Panc1 (cell line): ENCODE data around the gene NOTCH1. TPM values are rescaled to one million over a fixed set of nuclear protein-coding genes. Genes with fewer than 3 reads are reported as not detected.
A peak's percentile ranks its signal among the peaks of the same experiment; 100 is the strongest.

Experiments
- ATAC-seq: fragments of 200-7000 bp; cut with Tn5 transposase; 2 replicates; pipeline ENCODE4 v1.9.1; 2020; ENCODE audit warnings: mild to moderate bottlenecking, moderate library complexity
- BruUV-seq: library from RNA; stranded (reverse); fragments of 400-500 nt; replicated peaks from 2 replicates; lab custom pipeline; 2021; lab: Mats Ljungman, UMichigan
- CTCF ChIA-PET: fragments of 300-600 bp; sonication (Branson Sonifier 250); formaldehyde crosslinking; loops from one replicate; lab custom pipeline; 2022; ENCODE audit warnings: antibody characterized with exemption; lab: Charles Lee
- POLR2A ChIA-PET: fragments of 300-600 bp; sonication (Branson Sonifier 250); formaldehyde crosslinking; loops from one replicate; lab custom pipeline; 2022; ENCODE audit warnings: antibody characterized with exemption; lab: Charles Lee
- DNase-seq: peaks from one replicate; pipeline ENCODE4 v3.0.0-alpha.2; 2010; ENCODE audit warnings: low read depth, low spot score
- H3K27ac ChIP-seq: 2 replicates; pipeline ENCODE4 v1.5.1; 2011; ENCODE audit warnings: mild to moderate bottlenecking, low read length, inconsistent platforms
- H3K27me3 ChIP-seq: fragments of 200-500 bp; sonication (Bioruptor generic); 2 replicates; pipeline ENCODE4 v1.6.0; 2014; ENCODE audit warnings: low read length, inconsistent platforms; ENCODE audit not compliant: control insufficient read depth, insufficient read depth
- H3K36me3 ChIP-seq: fragments of 200-500 bp; sonication (Bioruptor generic); 2 replicates; pipeline ENCODE4 v1.5.1; 2014; ENCODE audit warnings: inconsistent platforms, mild to moderate bottlenecking, low read length, moderate library complexity; ENCODE audit not compliant: control insufficient read depth, insufficient read depth
- H3K4me1 ChIP-seq: 2 replicates; pipeline ENCODE4 v1.5.1; 2011; ENCODE audit warnings: inconsistent platforms, mild to moderate bottlenecking, low read length, moderate library complexity; ENCODE audit not compliant: control insufficient read depth, insufficient read depth
- H3K4me3 ChIP-seq, 2 experiments: 2 replicates each; pipeline ENCODE4 v1.5.1; 2011 to 2012; ENCODE audit warnings: low read depth in 2 of 2, low read length in 2 of 2, mild to moderate bottlenecking in 2 of 2, inconsistent platforms in 1 of 2, moderate library complexity in 1 of 2
- H3K9me3 ChIP-seq: fragments of 200-500 bp; sonication (Bioruptor generic); 2 replicates; pipeline ENCODE4 v1.5.1; 2014; ENCODE audit warnings: low read depth, mild to moderate bottlenecking, inconsistent platforms, low read length, moderate library complexity; ENCODE audit not compliant: control insufficient read depth, insufficient read depth
- POLR2AphosphoS5 ChIP-seq: IDR thresholded peaks from 2 replicates; pipeline ENCODE4 v1.6.1; 2012; ENCODE audit warnings: mild to moderate bottlenecking, low read depth, low read length, moderate library complexity
- SIN3A ChIP-seq: IDR thresholded peaks from 2 replicates; pipeline ENCODE4 v1.6.1; 2012; ENCODE audit warnings: low read depth, mild to moderate bottlenecking, low read length, moderate library complexity, borderline replicate concordance; ENCODE audit not compliant: insufficient read depth
- TCF7L2 ChIP-seq: IDR thresholded peaks from 2 replicates; pipeline ENCODE4 v1.6.1; 2011; ENCODE audit warnings: mild to moderate bottlenecking, low read depth, low read length, inconsistent platforms
- in situ Hi-C: cut with HindIII; loops from 2 replicates; pipeline ENCODE4 v1.10.0; 2016; ENCODE audit warnings: low sequenced_read_pairs, low pct_unique_long_range_greater_than_20kb
- intact Hi-C: fragments of 100-400 bp; cut with micrococcal nuclease; formaldehyde crosslinking; loops from one replicate; pipeline ENCODE4 v1.10.0; 2022; ENCODE audit not compliant: unreplicated experiment
- total RNA-seq: library from RNA; stranded (reverse); gene quantifications from one replicate; pipeline ENCODE4 v1.2.1, GENCODE V29; 2021; ENCODE audit not compliant: unreplicated experiment
- TF ChIP-seq, protein P1 (sequence below): fragments of 450-650 bp; IDR thresholded peaks from 2 replicates; pipeline ENCODE4 v1.5.1; 2017; ENCODE audit warnings: mild to moderate bottlenecking
- TF ChIP-seq, protein P2 (sequence below), 2 experiments: IDR thresholded peaks; 2 replicates each; pipeline ENCODE4 v1.6.1; 2011 to 2012; ENCODE audit warnings: low read depth in 2 of 2, control low read depth in 1 of 2, low read length in 1 of 2, mild to moderate bottlenecking in 1 of 2, moderate library complexity in 1 of 2; ENCODE audit not compliant: insufficient read depth in 1 of 2

The NOTCH1 gene
- total RNA-seq, 1 experiment from 2014 or later, result 13.4 TPM

DNA sequence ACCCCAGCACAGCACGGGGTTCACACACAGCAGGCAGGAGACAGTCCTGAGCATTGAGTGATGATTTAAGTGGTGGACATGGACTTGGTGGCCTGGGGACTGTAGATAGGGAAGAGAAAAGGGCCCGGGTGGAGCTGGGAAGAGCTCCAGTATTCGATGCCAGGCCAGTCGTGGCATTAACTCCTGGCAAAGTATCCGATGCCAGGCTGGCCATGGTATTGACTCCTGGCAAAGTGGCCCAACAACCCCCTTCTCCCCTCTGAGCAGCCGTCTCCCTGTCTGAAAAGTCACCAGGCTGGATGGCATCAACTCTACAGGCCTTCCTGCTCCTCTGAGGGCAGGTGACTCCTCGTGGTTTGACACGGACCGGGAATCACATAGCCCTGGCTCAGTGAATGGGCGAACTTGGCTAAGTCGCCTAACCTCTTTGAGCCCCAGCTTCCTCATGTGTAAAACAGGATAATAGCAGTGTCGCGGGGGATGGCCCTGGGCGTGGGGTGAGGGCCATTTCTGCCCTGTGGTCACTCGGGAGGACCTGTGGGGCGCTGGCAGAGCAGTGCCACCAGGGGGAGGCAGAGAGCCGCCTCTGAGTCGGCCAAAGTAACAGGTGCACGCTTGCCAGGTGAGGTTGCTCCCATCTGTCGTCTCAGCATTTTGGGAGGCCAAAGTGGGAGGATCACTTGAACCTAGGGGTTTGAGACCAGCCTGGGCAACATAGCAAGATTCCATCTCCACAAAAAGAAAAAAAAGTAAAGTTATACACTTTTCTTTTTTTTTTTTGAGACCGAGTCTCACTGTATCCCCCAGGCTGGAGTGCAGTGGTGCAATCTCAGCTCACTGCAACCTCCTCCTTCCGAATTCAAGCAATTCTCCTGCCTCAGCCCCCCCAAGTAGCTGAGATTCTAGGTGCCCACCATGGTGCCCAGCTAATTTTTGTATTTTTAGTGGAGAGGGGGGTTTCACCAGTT is 57.3 kb downstream of the NOTCH1 start:
- Histone ChIP-seq H3K27ac (no peak overlapping the region), H3K4me1 (peaks cover 8% of the 10 kb centered on the region), H3K36me3 (no peaks in the 10 kb centered on the region; the same call in 1 of the 2 replicates), H3K4me3 (no peak overlapping the region), H3K9me3 (no peaks in the 10 kb centered on the region), H3K27me3 (no peaks in the 10 kb centered on the region)
- DNase-seq (peak; percentile 48), ATAC-seq (peak; percentile 49)
- CTCF ChIA-PET, result interaction anchor here (0.5 to 0.7 kb wide), 3 partner anchors 67 to 137 kb away, joined by 3 to 5 read pairs (median 5); no protein-coding TSS in a partner anchor
- in situ Hi-C loops (loop anchor here (10.0 kb wide), 1 partner anchor 56 kb away; the partner anchor contains the start of gene NOTCH1), intact Hi-C loops (loop anchor here (2.0 kb wide), 1 partner anchor 142 kb away; no protein-coding TSS in a partner anchor)
- POLR2A ChIA-PET, result no interaction called here
- no TSS peak for BruUV-seq
- TF ChIP-seq, protein P1, sequence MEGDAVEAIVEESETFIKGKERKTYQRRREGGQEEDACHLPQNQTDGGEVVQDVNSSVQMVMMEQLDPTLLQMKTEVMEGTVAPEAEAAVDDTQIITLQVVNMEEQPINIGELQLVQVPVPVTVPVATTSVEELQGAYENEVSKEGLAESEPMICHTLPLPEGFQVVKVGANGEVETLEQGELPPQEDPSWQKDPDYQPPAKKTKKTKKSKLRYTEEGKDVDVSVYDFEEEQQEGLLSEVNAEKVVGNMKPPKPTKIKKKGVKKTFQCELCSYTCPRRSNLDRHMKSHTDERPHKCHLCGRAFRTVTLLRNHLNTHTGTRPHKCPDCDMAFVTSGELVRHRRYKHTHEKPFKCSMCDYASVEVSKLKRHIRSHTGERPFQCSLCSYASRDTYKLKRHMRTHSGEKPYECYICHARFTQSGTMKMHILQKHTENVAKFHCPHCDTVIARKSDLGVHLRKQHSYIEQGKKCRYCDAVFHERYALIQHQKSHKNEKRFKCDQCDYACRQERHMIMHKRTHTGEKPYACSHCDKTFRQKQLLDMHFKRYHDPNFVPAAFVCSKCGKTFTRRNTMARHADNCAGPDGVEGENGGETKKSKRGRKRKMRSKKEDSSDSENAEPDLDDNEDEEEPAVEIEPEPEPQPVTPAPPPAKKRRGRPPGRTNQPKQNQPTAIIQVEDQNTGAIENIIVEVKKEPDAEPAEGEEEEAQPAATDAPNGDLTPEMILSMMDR, result peak; percentile 94
- no peak for TF ChIP-seq TCF7L2

DNA sequence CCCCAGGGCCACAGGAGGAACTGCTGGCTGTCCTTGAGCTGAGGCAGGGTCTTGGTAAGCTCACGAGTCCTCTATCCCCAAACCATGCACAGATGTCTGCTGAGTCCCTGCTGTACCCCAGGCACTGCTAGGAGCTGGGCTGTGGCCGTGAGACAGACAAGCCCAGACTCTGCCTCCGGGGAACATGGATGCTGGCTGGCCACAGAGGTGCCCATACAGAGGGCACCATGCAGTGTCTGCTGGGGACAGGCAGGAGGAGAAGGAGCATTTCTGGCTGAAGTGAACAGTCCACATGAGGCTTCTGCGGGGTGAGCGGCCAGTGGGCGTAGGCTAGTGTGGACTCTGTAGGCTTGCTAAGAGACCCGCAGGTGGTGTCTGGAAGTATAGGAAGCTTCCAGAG is 58.2 kb downstream of the NOTCH1 start:
- no peak for DNase-seq
- H3K9me3 ChIP-seq, result no peaks in the 10 kb centered on the region
- CTCF ChIA-PET, result interaction anchor here (0.5 to 1.0 kb wide), 5 partner anchors 66 to 167 kb away, joined by 3 to 5 read pairs (median 3); no protein-coding TSS in a partner anchor
- in situ Hi-C loops, result loop anchor here (10.0 kb wide), 1 partner anchor 57 kb away; the partner anchor contains the start of gene NOTCH1
- peaks cover 8% of the 10 kb centered on the region for H3K4me1 ChIP-seq
- POLR2A ChIA-PET, result no interaction called here
- no peaks in the 10 kb centered on the region for H3K27me3 ChIP-seq
- intact Hi-C loops, result loop anchor here (2.0 kb wide), 1 partner anchor 143 kb away; no protein-coding TSS in a partner anchor
- H3K4me3 ChIP-seq, result no peak overlapping the region
- no peak for ATAC-seq
- TF ChIP-seq, protein P1, result no peak
- TF ChIP-seq, protein P2, sequence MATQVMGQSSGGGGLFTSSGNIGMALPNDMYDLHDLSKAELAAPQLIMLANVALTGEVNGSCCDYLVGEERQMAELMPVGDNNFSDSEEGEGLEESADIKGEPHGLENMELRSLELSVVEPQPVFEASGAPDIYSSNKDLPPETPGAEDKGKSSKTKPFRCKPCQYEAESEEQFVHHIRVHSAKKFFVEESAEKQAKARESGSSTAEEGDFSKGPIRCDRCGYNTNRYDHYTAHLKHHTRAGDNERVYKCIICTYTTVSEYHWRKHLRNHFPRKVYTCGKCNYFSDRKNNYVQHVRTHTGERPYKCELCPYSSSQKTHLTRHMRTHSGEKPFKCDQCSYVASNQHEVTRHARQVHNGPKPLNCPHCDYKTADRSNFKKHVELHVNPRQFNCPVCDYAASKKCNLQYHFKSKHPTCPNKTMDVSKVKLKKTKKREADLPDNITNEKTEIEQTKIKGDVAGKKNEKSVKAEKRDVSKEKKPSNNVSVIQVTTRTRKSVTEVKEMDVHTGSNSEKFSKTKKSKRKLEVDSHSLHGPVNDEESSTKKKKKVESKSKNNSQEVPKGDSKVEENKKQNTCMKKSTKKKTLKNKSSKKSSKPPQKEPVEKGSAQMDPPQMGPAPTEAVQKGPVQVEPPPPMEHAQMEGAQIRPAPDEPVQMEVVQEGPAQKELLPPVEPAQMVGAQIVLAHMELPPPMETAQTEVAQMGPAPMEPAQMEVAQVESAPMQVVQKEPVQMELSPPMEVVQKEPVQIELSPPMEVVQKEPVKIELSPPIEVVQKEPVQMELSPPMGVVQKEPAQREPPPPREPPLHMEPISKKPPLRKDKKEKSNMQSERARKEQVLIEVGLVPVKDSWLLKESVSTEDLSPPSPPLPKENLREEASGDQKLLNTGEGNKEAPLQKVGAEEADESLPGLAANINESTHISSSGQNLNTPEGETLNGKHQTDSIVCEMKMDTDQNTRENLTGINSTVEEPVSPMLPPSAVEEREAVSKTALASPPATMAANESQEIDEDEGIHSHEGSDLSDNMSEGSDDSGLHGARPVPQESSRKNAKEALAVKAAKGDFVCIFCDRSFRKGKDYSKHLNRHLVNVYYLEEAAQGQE (IDR thresholded peaks at IDR 0.05; ENCODE audit: insufficient read depth in 1 of 2, low read depth in 2 of 2, low read length in 1 of 2), result no peak
- TF ChIP-seq TCF7L2 (no peak), POLR2AphosphoS5 (no peak), SIN3A (no peak)
- no TSS peak for BruUV-seq
- H3K27ac ChIP-seq, result no peak overlapping the region
- H3K36me3 ChIP-seq, result no peaks in the 10 kb centered on the region; the same call in 1 of the 2 replicates
